NCI-H1694 treated with DMSO at 0.1 percent for 48 hours (cell line): ENCODE results near the gene PIM2.

Experiments used
- DNase-seq: peaks from one replicate; lab custom pipeline; 2025; lab: John Stamatoyannopoulos, UW

PIM2 gene

GRCh38 chrX:48864210-48864609 lies 54.6 kb downstream of the PIM2 start:
- DNase-seq = no peak
